Measurements from ENCODE around the gene SMS. TPM values are rescaled to one million over a fixed set of nuclear protein-coding genes. Genes with fewer than 3 reads are reported as not detected.

SMS gene
- total and polyA plus RNA-seq, 4 donors = 47.5 to 55.9 (median 52.3) TPM

DNA sequence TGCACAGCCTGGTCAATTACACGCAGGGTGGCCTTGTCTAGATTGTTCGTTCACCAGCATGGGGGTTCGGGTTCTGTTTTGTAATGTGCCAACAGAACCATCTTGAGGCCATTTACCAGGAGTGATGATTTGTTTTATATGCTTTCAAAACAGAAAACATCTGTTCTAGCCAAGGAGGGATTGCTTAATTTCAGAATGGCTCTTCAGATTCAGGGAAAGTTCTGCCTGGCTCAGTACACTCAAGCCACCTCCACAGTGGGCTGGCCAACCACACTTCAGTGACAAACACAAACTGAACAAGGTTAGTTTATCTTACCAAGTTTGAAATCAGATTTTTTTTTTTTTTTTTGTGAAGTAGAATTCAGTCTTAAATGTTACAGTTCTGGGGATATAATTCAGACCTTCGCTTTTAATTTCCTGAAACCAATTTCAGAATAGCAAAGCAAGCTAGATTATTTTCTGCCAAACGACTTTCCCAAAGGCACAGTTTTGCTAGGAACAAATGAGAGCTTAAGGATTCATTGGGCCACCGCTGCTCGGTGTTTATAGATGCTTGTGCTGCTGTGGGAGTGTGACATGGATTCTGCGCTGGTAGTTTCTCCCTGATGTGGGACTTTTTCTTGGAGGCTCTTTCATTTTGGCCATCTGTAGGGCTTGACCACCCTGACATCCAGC, 23.4 kb downstream of the SMS start:
- TF ChIP-seq, protein P1, sequence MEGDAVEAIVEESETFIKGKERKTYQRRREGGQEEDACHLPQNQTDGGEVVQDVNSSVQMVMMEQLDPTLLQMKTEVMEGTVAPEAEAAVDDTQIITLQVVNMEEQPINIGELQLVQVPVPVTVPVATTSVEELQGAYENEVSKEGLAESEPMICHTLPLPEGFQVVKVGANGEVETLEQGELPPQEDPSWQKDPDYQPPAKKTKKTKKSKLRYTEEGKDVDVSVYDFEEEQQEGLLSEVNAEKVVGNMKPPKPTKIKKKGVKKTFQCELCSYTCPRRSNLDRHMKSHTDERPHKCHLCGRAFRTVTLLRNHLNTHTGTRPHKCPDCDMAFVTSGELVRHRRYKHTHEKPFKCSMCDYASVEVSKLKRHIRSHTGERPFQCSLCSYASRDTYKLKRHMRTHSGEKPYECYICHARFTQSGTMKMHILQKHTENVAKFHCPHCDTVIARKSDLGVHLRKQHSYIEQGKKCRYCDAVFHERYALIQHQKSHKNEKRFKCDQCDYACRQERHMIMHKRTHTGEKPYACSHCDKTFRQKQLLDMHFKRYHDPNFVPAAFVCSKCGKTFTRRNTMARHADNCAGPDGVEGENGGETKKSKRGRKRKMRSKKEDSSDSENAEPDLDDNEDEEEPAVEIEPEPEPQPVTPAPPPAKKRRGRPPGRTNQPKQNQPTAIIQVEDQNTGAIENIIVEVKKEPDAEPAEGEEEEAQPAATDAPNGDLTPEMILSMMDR (IDR thresholded peaks at IDR 0.05; ENCODE audit: control extremely low read depth, extremely low read depth) = no peak
- DNase-seq = peak; percentile 28 to 79 (median 72)
- WGBS, 2 donors = 72 to 73% methylated on average over 7 to 8 of the region's 8 CpGs

DNA sequence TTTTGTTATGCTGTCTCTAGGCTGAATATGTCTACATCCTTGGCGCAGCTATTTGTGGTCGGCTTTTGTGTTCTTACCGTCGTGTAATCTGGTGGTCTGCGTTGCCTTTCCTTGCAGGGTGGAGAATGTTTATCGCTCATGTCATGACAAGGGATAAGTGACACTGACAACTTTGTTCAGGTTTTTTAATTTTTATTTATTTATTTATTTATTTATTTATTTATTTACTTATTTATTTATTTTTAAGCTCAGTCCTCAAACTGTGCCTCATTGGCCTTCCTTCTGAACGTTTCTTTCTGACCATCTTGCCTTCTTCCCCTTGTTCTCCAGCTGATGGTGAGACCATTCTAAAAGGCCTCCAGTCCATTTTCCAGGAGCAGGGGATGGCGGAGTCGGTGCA, 26.4 kb downstream of the SMS start:
- no peak for ATAC-seq (ENCODE audit: insufficient read depth, low FRiP score)
- H3K27ac ChIP-seq (ENCODE audit: low read depth in 1 of 2, low read length in 1 of 2) = no peak overlapping the region
- DNase-seq = no peak
- 89 to 95% methylated on average over 9 of the region's 9 CpGs for WGBS, 2 donors
- no peak overlapping the region for H3K4me3 ChIP-seq
- H3K9ac ChIP-seq (ENCODE audit: insufficient read depth in 1 of 2, low read length in 2 of 2) = no peak overlapping the region
- H3K4me1 ChIP-seq (ENCODE audit: control insufficient read depth in 5 of 5, insufficient read depth in 5 of 5, low read length in 5 of 5) = peaks cover 0 to 18% (median 5%) of the 10 kb centered on the region in 5 donors
- H3K27me3 ChIP-seq (ENCODE audit: control insufficient read depth in 3 of 3, insufficient read depth in 3 of 3, low read length in 2 of 3) = peaks cover 0 to under 1% (median 0%) of the 10 kb centered on the region in 3 donors
- peaks cover 0 to 7% (median 4%) of the 10 kb centered on the region in 4 donors for H3K36me3 ChIP-seq (ENCODE audit: control insufficient read depth in 4 of 4, insufficient read depth in 4 of 4, low read length in 4 of 4)
- TF ChIP-seq, protein P1 (IDR thresholded peaks at IDR 0.05; ENCODE audit: control extremely low read depth, extremely low read depth) = no peak
- no peaks in the 10 kb centered on the region for H3K9me3 ChIP-seq (ENCODE audit: control insufficient read depth in 4 of 4, insufficient read depth in 3 of 4, low read length in 3 of 4)

More for the DNA sequence above, 23.4 kb downstream of the SMS start:
- Histone ChIP-seq H3K36me3 (ENCODE audit: control insufficient read depth in 4 of 4, insufficient read depth in 4 of 4, low read length in 4 of 4) (peaks cover 0 to 5% (median 3%) of the 10 kb centered on the region in 4 donors), H3K27me3 (ENCODE audit: control insufficient read depth in 3 of 3, insufficient read depth in 3 of 3, low read length in 2 of 3) (peaks cover 0 to 6% (median 0%) of the 10 kb centered on the region in 3 donors), H3K27ac (ENCODE audit: low read depth in 1 of 2, low read length in 1 of 2) (peak overlapping the region in 1 of 2 donors; percentile 32), H3K4me1 (ENCODE audit: control insufficient read depth in 5 of 5, insufficient read depth in 5 of 5, low read length in 5 of 5) (peaks cover 6 to 38% (median 8%) of the 10 kb centered on the region in 5 donors), H3K4me3 (no peak overlapping the region), H3K9ac (ENCODE audit: insufficient read depth in 1 of 2, low read length in 2 of 2) (no peak overlapping the region), H3K9me3 (ENCODE audit: control insufficient read depth in 4 of 4, insufficient read depth in 3 of 4, low read length in 3 of 4) (no peaks in the 10 kb centered on the region)
- no peak for ATAC-seq (ENCODE audit: insufficient read depth, low FRiP score)

DNA sequence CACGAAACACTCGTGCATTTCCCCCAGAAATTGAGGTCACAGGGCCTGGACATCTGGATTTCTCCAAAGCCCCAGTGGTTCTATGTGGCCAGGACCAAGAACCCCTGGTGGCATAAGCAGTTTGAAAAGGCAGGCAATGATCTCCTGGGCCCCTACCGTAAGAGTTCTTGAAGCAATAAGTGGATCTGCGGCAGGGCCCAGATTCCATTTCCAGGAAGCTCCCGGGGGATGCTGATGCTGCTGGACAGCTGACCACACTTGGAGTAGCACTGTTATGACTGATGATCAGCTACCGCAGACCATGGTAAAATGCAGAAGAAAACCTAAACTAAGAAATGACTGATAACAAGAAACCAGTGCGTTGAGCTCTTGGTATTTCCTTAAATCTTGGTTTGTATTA, 27.8 kb downstream of the SMS start:
- Histone ChIP-seq H3K27me3 (ENCODE audit: control insufficient read depth in 3 of 3, insufficient read depth in 3 of 3, low read length in 2 of 3) (no peaks in the 10 kb centered on the region), H3K4me1 (ENCODE audit: control insufficient read depth in 5 of 5, insufficient read depth in 5 of 5, low read length in 5 of 5) (peaks cover 0 to 13% (median 0%) of the 10 kb centered on the region in 5 donors), H3K9me3 (ENCODE audit: control insufficient read depth in 4 of 4, insufficient read depth in 3 of 4, low read length in 3 of 4) (no peaks in the 10 kb centered on the region), H3K9ac (ENCODE audit: insufficient read depth in 1 of 2, low read length in 2 of 2) (no peak overlapping the region), H3K27ac (ENCODE audit: low read depth in 1 of 2, low read length in 1 of 2) (no peak overlapping the region), H3K4me3 (no peak overlapping the region), H3K36me3 (ENCODE audit: control insufficient read depth in 4 of 4, insufficient read depth in 4 of 4, low read length in 4 of 4) (peaks cover 3 to 7% (median 6%) of the 10 kb centered on the region in 4 donors)
- DNase-seq = no peak
- 83 to 90% methylated on average over 7 of the region's 7 CpGs for WGBS, 2 donors
- TF ChIP-seq, protein P1 (IDR thresholded peaks at IDR 0.05; ENCODE audit: control extremely low read depth, extremely low read depth) = no peak
- no peak for ATAC-seq (ENCODE audit: insufficient read depth, low FRiP score)

Measured in lung (tissue), 12 donors.